ENCODE data around the gene CBR1. TPM values are rescaled to one million over a fixed set of nuclear protein-coding genes. Genes with fewer than 3 reads are reported as not detected.

The CBR1 gene
- total RNA-seq, 4 donors from 2014 or later: 83.3 to 155 (median 121) TPM

GRCh38 chr21:36079010-36079649 is 9.3 kb downstream of the CBR1 start:
- Histone ChIP-seq H3K4me3 (no peak overlapping the region), H3K27ac (replicated peaks in 1 of 4) (no peak overlapping the region), H3K9me3 (no peaks in the 10 kb centered on the region), H3K36me3 (no peaks in the 10 kb centered on the region), H3K4me1 (no peaks in the 10 kb centered on the region), H3K27me3 (no peaks in the 10 kb centered on the region)
- intact Hi-C loops (cut with DNase I): no loop called here
- no peak for TF ChIP-seq CTCF (IDR thresholded peaks at IDR 0.05)
- WGBS: 89% methylated on average over 14 of the region's 14 CpGs
- DNase-seq (ENCODE audit: extremely low spot score): no peak

GRCh38 chr21:36079671-36080070 is 9.8 kb downstream of the CBR1 start:
- WGBS: 95% methylated on average over 8 of the region's 8 CpGs
- no peak overlapping the region for H3K4me3 ChIP-seq
- no peaks in the 10 kb centered on the region for H3K4me1 ChIP-seq
- no peak overlapping the region for H3K27ac ChIP-seq (replicated peaks in 1 of 4)
- intact Hi-C loops (cut with DNase I): no loop called here
- no peaks in the 10 kb centered on the region for H3K27me3 ChIP-seq
- H3K36me3 ChIP-seq: no peaks in the 10 kb centered on the region
- H3K9me3 ChIP-seq: no peaks in the 10 kb centered on the region
- no peak for DNase-seq (ENCODE audit: extremely low spot score)
- TF ChIP-seq EP300 (IDR thresholded peaks at IDR 0.05): no peak
- no peak for TF ChIP-seq CTCF (IDR thresholded peaks at IDR 0.05)
- TF ChIP-seq POLR2A (IDR thresholded peaks at IDR 0.05; ENCODE audit: low read depth): no peak
- no peak for TF ChIP-seq POLR2AphosphoS5 (IDR thresholded peaks at IDR 0.05)

GRCh38 chr21:36080386-36080785 is 10.6 kb downstream of the CBR1 start:
- no peaks in the 10 kb centered on the region for H3K9me3 ChIP-seq
- no peak overlapping the region for H3K27ac ChIP-seq (replicated peaks in 1 of 4)
- no peak for DNase-seq (ENCODE audit: extremely low spot score)
- no peaks in the 10 kb centered on the region for H3K27me3 ChIP-seq
- WGBS: 88% methylated on average over 1 of the region's 1 CpG
- H3K36me3 ChIP-seq: no peaks in the 10 kb centered on the region
- intact Hi-C loops (cut with DNase I): no loop called here
- no peaks in the 10 kb centered on the region for H3K4me1 ChIP-seq
- H3K4me3 ChIP-seq: no peak overlapping the region
- TF ChIP-seq POLR2AphosphoS5 (IDR thresholded peaks at IDR 0.05) (no peak), POLR2A (IDR thresholded peaks at IDR 0.05; ENCODE audit: low read depth) (no peak), CTCF (IDR thresholded peaks at IDR 0.05) (no peak), EP300 (IDR thresholded peaks at IDR 0.05) (no peak)

- no peak for DNase-seq (ENCODE audit: extremely low spot score)
- H3K27me3 ChIP-seq: no peaks in the 10 kb centered on the region
- H3K36me3 ChIP-seq: no peaks in the 10 kb centered on the region
- no peak overlapping the region for H3K27ac ChIP-seq (replicated peaks in 1 of 4)
- no peaks in the 10 kb centered on the region for H3K9me3 ChIP-seq
- H3K4me1 ChIP-seq: no peaks in the 10 kb centered on the region
- H3K4me3 ChIP-seq: no peak overlapping the region
- 77% methylated on average over 3 of the region's 3 CpGs for WGBS
- TF ChIP-seq POLR2A (IDR thresholded peaks at IDR 0.05; ENCODE audit: low read depth): no peak
- TF ChIP-seq POLR2AphosphoS5 (IDR thresholded peaks at IDR 0.05): no peak
- TF ChIP-seq EP300 (IDR thresholded peaks at IDR 0.05): no peak
- TF ChIP-seq CTCF (IDR thresholded peaks at IDR 0.05): no peak
- intact Hi-C loops (cut with DNase I): no loop called here
These were observed 12.4 kb downstream of the CBR1 start for GRCh38 chr21:36082237-36082664.
